GM13976 (cell line): Measurements from ENCODE around the gene LY6G5B.

Source experiments
- DNase-seq: peaks from one replicate; pipeline ENCODE4 v3.0.0; 2012; ENCODE audit warnings: low spot score
- CTCF ChIP-seq: IDR thresholded peaks from 2 replicates; pipeline ENCODE4 v1.5.1; 2012; ENCODE audit warnings: borderline replicate concordance, mild to moderate bottlenecking; ENCODE audit not compliant: insufficient read depth; ENCODE audit errors: extremely low read depth, missing control alignments, control extremely low read depth
- in situ Hi-C: fragments of 300-500 bp; cut with MboI; formaldehyde crosslinking; loops from one replicate; pipeline ENCODE4 v1.12.0; 2022; ENCODE audit warnings: low sequenced_read_pairs, mixed read lengths, inconsistent platforms; ENCODE audit not compliant: unreplicated experiment

LY6G5B gene

GRCh38 chr6:31701666-31702404 is 32.1 kb downstream of the LY6G5B start:
- in situ Hi-C loops = no loop called here
- no peak for TF ChIP-seq CTCF
- DNase-seq = no peak

DNA sequence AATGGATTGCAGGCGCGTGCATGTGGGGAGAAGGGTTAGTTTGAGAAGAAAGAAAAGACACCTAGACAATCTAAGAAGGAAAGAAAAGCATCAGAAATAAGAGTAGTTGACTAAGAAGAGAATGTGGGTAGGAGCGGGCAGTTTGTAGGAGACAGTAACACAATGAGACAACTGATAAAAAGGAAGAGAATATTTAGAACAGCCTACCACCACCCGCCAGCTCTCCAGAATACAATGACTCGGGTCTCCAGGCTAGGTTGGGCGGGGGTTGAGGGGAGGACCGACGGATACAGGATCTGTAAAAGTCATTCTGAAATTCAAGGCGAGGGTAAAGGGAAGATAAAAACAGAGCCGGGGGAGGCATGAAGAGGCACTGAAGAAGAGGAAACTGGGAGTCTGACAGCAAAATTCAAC is 32.6 kb downstream of the LY6G5B start:
- no peak for DNase-seq
- in situ Hi-C loops = no loop called here
- TF ChIP-seq CTCF = no peak

DNA sequence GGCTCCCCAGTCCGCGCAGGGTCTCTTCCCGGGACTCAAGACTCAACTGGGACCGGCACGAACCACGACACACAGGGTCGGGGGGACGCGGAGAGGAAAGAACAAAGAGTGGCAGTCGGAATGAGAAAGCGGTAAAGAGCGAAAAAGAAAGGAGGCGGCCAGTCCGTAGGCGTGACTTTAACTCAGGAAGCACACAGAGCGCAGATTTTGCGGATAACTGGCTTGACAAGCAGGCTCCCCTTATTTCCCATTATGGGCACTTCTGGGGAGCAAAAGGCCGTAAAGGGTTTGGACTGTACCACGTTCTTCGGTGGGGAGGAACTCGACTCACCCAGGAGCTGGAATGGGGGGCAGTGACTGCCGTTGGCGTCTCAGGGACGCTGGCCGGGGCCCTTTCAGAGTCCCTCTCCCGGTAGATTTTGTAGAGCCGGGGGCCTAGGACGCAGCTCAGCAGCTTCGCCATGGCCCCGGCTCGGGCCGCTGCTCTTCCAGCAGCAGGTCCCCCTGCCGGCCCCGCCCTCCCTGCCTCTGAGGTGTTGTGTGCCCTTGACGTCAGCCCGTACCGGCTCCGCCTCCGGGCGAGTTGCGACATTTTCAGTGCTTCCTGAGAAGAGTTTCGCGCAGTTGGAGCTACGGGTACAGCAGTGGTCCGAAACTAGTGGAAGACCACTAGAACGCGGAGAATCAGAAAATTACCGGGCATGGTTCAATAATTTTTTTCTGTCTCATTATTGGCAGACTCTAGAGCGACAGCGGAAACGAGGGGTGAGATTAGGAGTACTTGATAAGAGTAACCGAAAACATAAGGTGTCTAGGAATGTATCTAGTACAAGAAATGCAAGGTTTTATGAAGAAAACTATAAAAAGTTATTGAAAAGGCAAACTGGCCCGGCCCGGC is 33.3 kb downstream of the LY6G5B start, which contains the start of gene ABHD16A:
Gene ABHD16A, minus strand, starts transcription at position 506 of the 898 bp plus-strand sequence. Its CDS starts 43 bp downstream, at position 463.
- no peak for TF ChIP-seq CTCF
- in situ Hi-C loops = no loop called here

DNA sequence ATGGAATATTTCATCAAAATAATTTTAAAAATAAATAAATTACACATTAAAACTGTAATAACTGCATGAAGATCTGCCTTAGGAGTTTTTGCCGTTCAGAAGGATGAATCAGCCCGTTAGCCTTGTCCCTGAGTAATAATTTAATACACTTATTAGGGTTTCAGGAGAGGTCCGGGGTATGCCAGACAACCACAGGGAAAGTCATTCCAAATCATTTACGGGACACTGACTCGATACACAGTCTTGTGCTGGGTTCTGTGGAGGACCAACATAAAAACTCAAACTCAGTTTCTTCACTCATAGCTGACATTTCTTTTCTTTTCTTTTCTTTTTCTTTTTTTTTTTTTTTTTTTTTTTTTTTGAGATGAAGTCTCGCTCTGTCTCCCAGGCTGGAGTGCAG is 36.2 kb downstream of the LY6G5B start:
- in situ Hi-C loops = no loop called here
- TF ChIP-seq CTCF = no peak
- DNase-seq = no peak

More for the DNA sequence above, 33.3 kb downstream of the LY6G5B start, which contains the start of gene ABHD16A:
- peak; percentile 99 for DNase-seq

DNA sequence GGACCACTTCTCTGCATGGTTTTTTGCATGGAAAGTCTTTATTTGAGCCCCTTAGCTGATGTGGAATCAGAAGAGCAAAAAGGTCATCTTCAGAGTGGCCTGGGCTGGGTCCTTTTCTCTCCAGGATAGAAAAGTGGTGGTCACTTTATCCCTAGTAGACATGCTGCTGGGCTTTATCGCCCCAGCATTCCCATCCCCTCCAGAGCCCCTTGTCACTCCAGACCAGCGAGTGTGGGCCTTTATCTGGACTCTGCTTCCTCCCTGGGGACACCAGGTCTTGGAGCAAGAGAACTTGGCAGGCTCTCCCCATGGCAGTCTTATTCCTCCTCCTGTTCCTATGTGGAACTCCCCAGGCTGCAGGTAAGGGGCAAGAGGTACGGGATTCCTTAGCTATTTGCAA is 36.8 kb downstream of the LY6G5B start, which contains the start of gene LY6G6F:
Gene LY6G6F, plus strand, starts transcription at position 268 of the 400 bp plus-strand sequence. Its CDS starts 41 bp downstream, at position 309.
- in situ Hi-C loops = no loop called here
- no peak for TF ChIP-seq CTCF
- DNase-seq = no peak

DNA sequence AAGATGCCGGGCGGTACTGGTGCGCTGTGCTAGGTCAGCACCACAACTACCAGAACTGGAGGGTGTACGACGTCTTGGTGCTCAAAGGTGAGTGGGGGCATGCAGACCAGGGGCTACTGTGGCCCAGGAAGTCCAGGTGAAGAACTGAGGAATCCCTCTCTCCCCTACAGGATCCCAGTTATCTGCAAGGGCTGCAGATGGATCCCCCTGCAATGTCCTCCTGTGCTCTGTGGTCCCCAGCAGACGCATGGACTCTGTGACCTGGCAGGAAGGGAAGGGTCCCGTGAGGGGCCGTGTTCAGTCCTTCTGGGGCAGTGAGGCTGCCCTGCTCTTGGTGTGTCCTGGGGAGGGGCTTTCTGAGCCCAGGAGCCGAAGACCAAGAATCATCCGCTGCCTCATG is 37.9 kb downstream of the LY6G5B start:
- DNase-seq = no peak
- TF ChIP-seq CTCF = no peak
- in situ Hi-C loops = no loop called here
